GM12892 (cell line): Measurements from ENCODE around the gene MIA.
"Not testable (repeated sequence)": the region's sequence is repeated elsewhere in the genome, so short reads cannot be mapped to it uniquely, and the experiment has no call there.

Source experiments
- DNase-seq: peaks from one replicate; pipeline ENCODE4 v3.0.0; 2011; ENCODE audit not compliant: insufficient read length
- FAIRE-seq: peaks from 2 replicates; lab custom pipeline; 2011; peaks lifted over from hg19 to GRCh38; lab: Jason Lieb, UNC
- POLR2A ChIP-seq: IDR thresholded peaks from 2 replicates; pipeline ENCODE4 v1.6.1; 2011; ENCODE audit warnings: low read depth, low read length, control low read depth
- POLR2AphosphoS5 ChIP-seq: IDR thresholded peaks from 2 replicates; pipeline ENCODE4 v1.6.1; 2011; ENCODE audit warnings: low read depth, low read length, control low read depth
- TAF1 ChIP-seq: IDR thresholded peaks from 2 replicates; pipeline ENCODE4 v1.6.1; 2011; ENCODE audit warnings: low read depth, mild to moderate bottlenecking, control low read depth, low read length, borderline replicate concordance

MIA gene

DNA sequence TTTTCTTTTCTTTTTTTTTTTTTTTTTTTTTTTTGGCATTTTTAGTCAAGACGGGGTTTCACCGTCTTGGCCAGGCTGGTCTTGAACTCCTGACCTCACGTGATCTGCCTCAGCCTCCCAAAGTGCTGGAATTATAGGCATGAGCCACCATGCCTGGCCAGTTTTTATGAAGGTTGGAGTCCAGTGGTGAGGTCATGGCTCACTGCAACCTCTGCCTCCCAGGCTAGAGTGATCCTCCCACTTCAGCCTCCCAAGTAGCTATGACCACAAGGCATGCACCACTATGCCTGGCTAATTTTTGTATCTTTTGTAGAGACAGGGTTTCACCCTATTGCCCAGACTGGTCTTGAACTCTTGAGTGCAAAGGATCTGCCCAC lies 20.1 kb upstream of the MIA start:
- TF ChIP-seq TAF1 (no peak), POLR2AphosphoS5 (no peak), POLR2A (no peak)
- DNase-seq (no peak), FAIRE-seq (no peak)

DNA sequence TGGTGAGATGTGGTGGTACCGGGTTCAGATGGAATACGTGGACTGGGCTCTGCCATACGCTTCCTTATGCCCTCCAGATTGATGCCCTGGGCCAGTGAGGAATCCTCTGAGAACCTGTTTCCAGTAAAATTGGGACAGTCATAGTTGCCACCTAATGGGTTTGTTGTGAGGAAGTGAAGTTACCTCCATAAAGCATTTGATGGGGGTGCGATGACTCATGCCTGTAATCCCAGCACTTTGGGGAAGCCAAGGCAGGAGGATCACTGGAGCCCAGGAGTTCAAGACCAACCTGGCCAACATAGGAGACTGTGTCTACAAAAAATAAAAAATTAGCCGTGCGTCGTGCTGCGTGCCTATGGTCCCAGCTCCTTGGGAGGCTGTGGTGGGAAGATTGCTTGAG lies 19.5 kb upstream of the MIA start:
- TF ChIP-seq POLR2AphosphoS5 (no peak), POLR2A (no peak; the same call in 1 of the 2 replicates), TAF1 (no peak)

DNA sequence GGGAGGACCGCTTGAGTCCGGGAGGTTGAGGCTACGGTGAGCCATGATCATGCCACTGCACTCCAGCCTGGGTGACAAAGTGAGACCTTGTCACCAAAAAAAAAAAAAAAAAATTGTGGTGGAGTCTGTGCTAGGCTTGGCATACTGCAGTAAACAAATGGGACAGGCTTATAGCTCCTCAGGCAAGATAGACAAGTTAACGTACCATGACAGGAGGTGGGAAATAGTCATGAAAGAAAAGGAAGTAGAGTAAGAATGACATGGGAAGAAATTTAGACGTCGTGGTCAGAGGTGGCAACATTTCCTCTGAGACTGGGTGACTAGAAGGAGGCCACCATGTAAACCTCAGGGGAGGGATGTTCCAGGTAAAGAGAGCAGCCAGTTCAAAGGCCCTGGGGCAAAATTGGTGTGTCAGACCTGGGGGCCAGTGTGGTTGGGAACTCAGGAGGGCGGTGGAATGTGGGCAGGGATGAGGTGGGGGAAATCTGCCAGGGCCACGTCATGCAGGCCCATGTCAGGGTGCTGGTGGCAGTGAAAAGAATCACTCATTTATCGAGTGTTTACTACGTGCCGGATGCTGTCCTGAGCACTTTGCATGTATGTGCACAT lies 18.7 kb upstream of the MIA start:
- FAIRE-seq (no peak), DNase-seq (no peak)
- TF ChIP-seq POLR2AphosphoS5 (peak; percentile 32; the same call in 1 of the 2 replicates), POLR2A (0 out of 2 replicates have a peak, but pooled peaks have one; percentile 19), TAF1 (no peak)

More for the DNA sequence above, 19.5 kb upstream of the MIA start:
- no peak for DNase-seq
- FAIRE-seq, result no peak

DNA sequence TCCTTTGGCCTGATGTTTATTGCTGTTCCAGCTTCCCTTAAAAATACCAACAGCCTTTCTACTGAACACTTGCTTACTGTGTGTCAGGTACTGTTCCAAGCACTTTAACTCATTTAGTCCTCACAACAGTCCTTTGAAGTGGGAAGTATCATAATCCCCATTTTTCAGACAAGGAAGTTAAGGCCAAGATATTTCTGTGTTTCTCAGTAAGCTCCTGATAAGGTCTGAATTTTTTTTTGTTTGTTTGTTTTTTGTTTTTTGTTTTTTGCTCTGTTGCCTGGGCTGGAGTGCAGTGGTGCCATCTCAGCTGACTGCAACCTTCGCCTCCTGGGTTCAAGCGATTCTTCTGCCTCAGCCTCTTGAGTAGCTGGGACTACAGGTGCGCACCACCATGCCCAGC lies 16.8 kb upstream of the MIA start:
- no peak for DNase-seq
- TF ChIP-seq POLR2AphosphoS5, result no peak
- no peak for TF ChIP-seq TAF1
- no peak for TF ChIP-seq POLR2A
- no peak for FAIRE-seq

GRCh38 chr19:40759352-40759751 lies 16.0 kb upstream of the MIA start:
- no peak for DNase-seq
- no peak for FAIRE-seq
- TF ChIP-seq POLR2A (no peak), POLR2AphosphoS5 (no peak), TAF1 (no peak)

GRCh38 chr19:40762754-40763470 lies 12.4 kb upstream of the MIA start:
- FAIRE-seq, result no peak
- no peak for TF ChIP-seq POLR2AphosphoS5
- no peak for TF ChIP-seq TAF1
- TF ChIP-seq POLR2A, result no peak
- DNase-seq, result no peak

- FAIRE-seq (no peak), DNase-seq (no peak)
- TF ChIP-seq POLR2A (no peak), POLR2AphosphoS5 (no peak; the same call in 1 of the 2 replicates), TAF1 (no peak)
Observed at GRCh38 chr19:40763526-40763925, 11.8 kb upstream of the MIA start.

GRCh38 chr19:40763963-40764362 lies 11.4 kb upstream of the MIA start:
- DNase-seq (no peak), FAIRE-seq (no peak)
- no peak for TF ChIP-seq TAF1
- no peak for TF ChIP-seq POLR2AphosphoS5
- no peak for TF ChIP-seq POLR2A

GRCh38 chr19:40766385-40766784 lies 8.9 kb upstream of the MIA start:
- not testable (repeated sequence) for FAIRE-seq, DNase-seq

DNA sequence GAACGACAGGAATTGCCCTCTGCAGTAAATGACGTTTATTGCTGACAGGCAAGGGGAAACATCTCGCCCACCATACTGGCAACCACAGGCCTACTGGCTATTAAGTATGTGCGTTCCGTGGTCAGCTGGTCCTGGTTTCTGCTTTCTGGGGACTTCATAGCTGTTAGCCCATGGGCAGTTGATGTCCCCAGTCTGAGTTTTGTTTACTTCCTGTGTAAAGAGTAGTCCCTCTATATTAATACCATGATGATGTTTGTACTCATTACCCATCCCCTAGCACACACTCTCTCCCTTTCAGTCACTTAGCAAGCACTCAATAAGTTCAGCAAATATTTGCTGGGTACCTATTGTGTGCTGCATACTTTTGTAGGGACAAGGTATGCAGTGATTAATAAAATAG lies 6.5 kb upstream of the MIA start:
- no peak for TF ChIP-seq POLR2AphosphoS5
- DNase-seq (no peak), FAIRE-seq (no peak)

- not testable (repeated sequence) for FAIRE-seq
Observed at GRCh38 chr19:40771101-40771862, 4.0 kb upstream of the MIA start.

DNA sequence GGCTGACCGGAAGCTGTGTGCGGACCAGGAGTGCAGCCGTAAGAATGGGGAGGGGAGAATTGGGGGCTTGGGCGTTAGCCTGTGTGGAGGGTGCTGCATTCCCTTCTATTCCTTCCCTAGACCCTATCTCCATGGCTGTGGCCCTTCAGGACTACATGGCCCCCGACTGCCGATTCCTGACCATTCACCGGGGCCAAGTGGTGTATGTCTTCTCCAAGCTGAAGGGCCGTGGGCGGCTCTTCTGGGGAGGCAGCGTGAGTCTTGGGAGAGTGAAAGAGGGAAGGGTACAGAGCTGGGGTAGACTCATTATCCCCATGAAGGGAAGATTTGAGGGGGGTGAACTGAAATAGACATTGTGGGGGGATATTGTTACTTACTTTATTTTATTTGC lies 306 bp downstream of the MIA start:
- no peak for FAIRE-seq
- no peak for DNase-seq
- TF ChIP-seq POLR2A (no peak), POLR2AphosphoS5 (no peak), TAF1 (no peak)

More at GRCh38 chr19:40771101-40771862, 4.0 kb upstream of the MIA start:
- not testable (repeated sequence) for DNase-seq
